Stomach (tissue), 9 donors: Measurements from ENCODE around the gene CD59. TPM values are rescaled to one million over a fixed set of nuclear protein-coding genes. Genes with fewer than 3 reads are reported as not detected.

Experiments
- DNase-seq, 2 donors: peaks; one replicate each; pipeline versions ENCODE4 v3.0.0 to v3.0.0-alpha.2; 2013 to 2019
- H3K27ac ChIP-seq, 5 donors: fragments of 200-600 bp in 4 of 5; sonication (generic) in 4 of 5; one replicate each; pipeline ENCODE4 v1.5.1; 2013 to 2019; ENCODE audit warnings: mild to moderate bottlenecking in 1 of 5, moderate library complexity in 1 of 5
- H3K27me3 ChIP-seq, 3 donors: fragments of 200-600 bp; sonication (generic); one replicate each; pipeline ENCODE4 v1.5.1; 2017 to 2019; ENCODE audit warnings: mixed run types in 1 of 3
- H3K36me3 ChIP-seq, 4 donors: fragments of 200-600 bp; sonication (generic); 1 replicate in 3 of 4; 2 replicates in 1 of 4; pipeline ENCODE4 v1.5.1; 2016 to 2019
- H3K4me1 ChIP-seq, 4 donors: fragments of 200-600 bp; sonication (generic); one replicate each; pipeline ENCODE4 v1.5.1; 2016 to 2019
- H3K4me3 ChIP-seq, 4 donors: fragments of 200-600 bp; sonication (generic) in 3 of 4; one replicate each; pipeline ENCODE4 v1.5.1; 2016 to 2019; ENCODE audit warnings: mild to moderate bottlenecking in 1 of 4
- H3K9me3 ChIP-seq, 4 donors: fragments of 200-600 bp; sonication (generic); one replicate each; pipeline ENCODE4 v1.5.1; 2016 to 2019
- EP300 ChIP-seq: sonication (generic); formaldehyde crosslinking; IDR thresholded peaks from one replicate; pipeline ENCODE4 v1.6.1; 2017; ENCODE audit warnings: antibody characterized with exemption
- POLR2A ChIP-seq, 4 donors: fragments of 450-650 bp; IDR thresholded peaks; one replicate each; pipeline ENCODE4 v1.6.1; 2016; ENCODE audit warnings: antibody characterized with exemption in 4 of 4, control low read depth in 2 of 4, mild to moderate bottlenecking in 1 of 4, moderate library complexity in 1 of 4
- POLR2AphosphoS5 ChIP-seq, 3 donors: sonication (generic); formaldehyde crosslinking; IDR thresholded peaks; one replicate each; pipeline ENCODE4 v1.6.1; 2016; ENCODE audit warnings: antibody characterized with exemption in 3 of 3
- WGBS, 5 donors: extraction: QIAGEN DNeasy Blood & Tissue Kit in 3 of 5; methylation state at CpG; one replicate each; pipeline versions ENCODE4 v1.1.5 to v1.1.7; 2013 to 2018; 5-methylcytosine and 5-hydroxymethylcytosine counted together
- intact Hi-C: fragments of 100-400 bp; cut with DNase I; formaldehyde crosslinking; loops from one replicate; pipeline ENCODE4 v1.15.1; 2023; ENCODE audit warnings: low total_unique reads
- polyA plus RNA-seq, 3 donors: library from polyadenylated mRNA; stranded (reverse); fragments of 200-250 nt; gene quantifications; one replicate each; pipeline ENCODE4 v1.2.3, GENCODE V29; 2013
- total RNA-seq, 5 donors: library from RNA; depleted of rRNA; stranded (reverse); fragments of >200 nt; gene quantifications; one replicate each; pipeline versions ENCODE4 v1.1.0 to v1.2.3, GENCODE V29; 2014 to 2016
- TF ChIP-seq, protein P1 (sequence below), 7 experiments: fragments of 450-650 bp in 4 of 7; fragments of 200-600 bp in 3 of 7; sonication (generic) in 3 of 7; IDR thresholded peaks; one replicate each; pipeline ENCODE4 v1.5.1; 2016 to 2019; ENCODE audit warnings: antibody characterized with exemption in 7 of 7, control low read depth in 2 of 7, mild to moderate bottlenecking in 1 of 7
- donor health status: healthy with polysubstance abuse.
- donor health status: Bipolar disorder and iron deficiency.
- donor health status: healthy.

The CD59 gene
- total and polyA plus RNA-seq, 8 donors = 6.4 to 225 (median 138) TPM

DNA sequence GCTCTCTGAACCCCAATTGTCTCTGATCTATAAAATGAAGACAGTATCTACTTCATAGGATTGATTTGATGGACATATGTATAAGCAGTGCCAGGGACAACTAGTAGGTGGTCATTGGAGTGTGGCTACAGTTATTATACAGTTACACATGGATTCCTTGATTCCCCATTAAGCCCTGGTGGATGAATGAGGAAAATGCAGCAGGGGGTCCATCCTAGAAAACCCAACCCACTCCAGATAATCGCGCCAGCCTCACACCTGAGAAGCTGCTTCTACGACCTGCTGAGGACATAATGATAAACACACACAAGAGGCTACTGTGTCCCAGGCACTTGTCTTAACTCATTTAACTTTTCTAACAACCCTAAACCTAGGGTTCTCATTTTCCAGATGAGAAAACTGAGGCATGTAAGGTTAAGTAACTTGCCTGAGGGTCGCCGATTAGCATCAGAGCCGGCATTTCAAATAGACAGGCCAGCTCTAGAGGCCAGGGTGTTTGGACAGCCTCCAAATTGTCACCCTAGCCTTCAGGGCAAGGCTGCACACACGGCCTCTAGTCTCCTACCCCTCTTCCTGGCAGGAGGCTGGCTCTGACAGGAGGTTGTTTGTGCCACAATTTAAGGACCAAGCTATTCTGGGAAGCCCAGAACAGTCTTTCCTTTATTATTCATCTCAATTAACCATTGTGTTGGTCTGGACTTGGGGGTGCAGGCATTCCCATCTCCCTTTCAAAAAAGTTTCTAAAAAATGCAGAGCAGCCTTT lies 31.8 kb downstream of the CD59 start:
- TF ChIP-seq, protein P1, sequence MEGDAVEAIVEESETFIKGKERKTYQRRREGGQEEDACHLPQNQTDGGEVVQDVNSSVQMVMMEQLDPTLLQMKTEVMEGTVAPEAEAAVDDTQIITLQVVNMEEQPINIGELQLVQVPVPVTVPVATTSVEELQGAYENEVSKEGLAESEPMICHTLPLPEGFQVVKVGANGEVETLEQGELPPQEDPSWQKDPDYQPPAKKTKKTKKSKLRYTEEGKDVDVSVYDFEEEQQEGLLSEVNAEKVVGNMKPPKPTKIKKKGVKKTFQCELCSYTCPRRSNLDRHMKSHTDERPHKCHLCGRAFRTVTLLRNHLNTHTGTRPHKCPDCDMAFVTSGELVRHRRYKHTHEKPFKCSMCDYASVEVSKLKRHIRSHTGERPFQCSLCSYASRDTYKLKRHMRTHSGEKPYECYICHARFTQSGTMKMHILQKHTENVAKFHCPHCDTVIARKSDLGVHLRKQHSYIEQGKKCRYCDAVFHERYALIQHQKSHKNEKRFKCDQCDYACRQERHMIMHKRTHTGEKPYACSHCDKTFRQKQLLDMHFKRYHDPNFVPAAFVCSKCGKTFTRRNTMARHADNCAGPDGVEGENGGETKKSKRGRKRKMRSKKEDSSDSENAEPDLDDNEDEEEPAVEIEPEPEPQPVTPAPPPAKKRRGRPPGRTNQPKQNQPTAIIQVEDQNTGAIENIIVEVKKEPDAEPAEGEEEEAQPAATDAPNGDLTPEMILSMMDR (IDR thresholded peaks at IDR 0.05) = no peak
- no peak for TF ChIP-seq EP300
- TF ChIP-seq POLR2AphosphoS5 (IDR thresholded peaks at IDR 0.05) = no peak
- no peak for TF ChIP-seq POLR2A (IDR thresholded peaks at IDR 0.05)

DNA sequence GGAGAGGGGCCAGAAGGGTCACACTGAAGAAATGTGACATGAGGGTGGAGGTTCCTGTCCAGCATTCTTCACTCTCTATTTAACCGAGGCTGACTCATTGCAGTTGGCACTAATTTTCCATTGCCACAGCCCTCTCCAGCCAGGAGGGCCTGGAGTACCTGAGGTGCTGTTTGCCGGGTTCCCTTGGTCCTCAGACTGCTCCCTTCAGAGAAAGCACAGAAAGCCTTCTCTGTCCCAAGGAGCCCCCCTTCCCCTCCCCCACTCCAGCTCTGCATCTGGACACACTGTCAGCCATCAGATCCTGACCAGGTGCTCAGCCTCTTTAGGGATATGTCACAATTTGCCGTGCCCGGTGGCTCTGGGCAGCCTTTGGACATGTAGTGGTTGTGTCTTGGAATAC lies 32.4 kb downstream of the CD59 start:
- TF ChIP-seq EP300 (no peak), POLR2A (IDR thresholded peaks at IDR 0.05) (no peak), POLR2AphosphoS5 (IDR thresholded peaks at IDR 0.05) (peak in 2 of 3 donors; percentile 44 to 47)
- 55 to 70% (median 60%) methylated on average over 4 of the region's 4 CpGs for WGBS, 5 donors

More for the DNA sequence above, 31.8 kb downstream of the CD59 start:
- peaks cover 12 to 42% (median 33%) of the 10 kb centered on the region in 4 donors for H3K36me3 ChIP-seq
- H3K4me3 ChIP-seq = no peak overlapping the region
- H3K4me1 ChIP-seq = peaks cover 26 to 99% (median 52%) of the 10 kb centered on the region in 4 donors
- H3K9me3 ChIP-seq = no peaks in the 10 kb centered on the region
- intact Hi-C loops = no loop called here
- DNase-seq = no peak
- WGBS, 5 donors = 72 to 85% (median 78%) methylated on average over 7 of the region's 7 CpGs
- H3K27ac ChIP-seq = peak overlapping the region; percentile 44 to 90 (median 87)
- H3K27me3 ChIP-seq = no peaks in the 10 kb centered on the region

DNA sequence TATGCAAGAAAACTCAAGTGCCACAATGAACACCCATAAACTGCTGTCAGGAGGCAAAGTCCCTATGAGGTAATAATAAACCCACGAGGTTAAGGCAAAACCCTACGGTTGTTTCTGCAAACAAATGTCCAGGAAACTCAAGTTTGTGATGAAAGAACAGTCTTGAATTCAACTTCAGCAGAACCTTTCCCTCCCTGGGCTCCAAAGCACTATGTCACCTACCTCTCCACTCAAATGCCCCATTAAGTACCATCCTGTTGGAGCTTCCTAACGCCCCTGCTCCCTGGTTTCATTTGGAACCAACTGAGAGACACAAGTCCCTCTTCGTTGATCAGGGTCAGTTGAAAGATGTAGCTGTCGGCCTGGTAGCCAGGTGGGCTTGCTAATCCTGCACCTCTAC lies 33.0 kb downstream of the CD59 start:
- no peak for DNase-seq
- intact Hi-C loops = no loop called here
- Histone ChIP-seq H3K9me3 (no peaks in the 10 kb centered on the region), H3K36me3 (peaks cover 4 to 30% (median 21%) of the 10 kb centered on the region in 4 donors), H3K27me3 (no peaks in the 10 kb centered on the region), H3K4me1 (peaks cover 30 to 99% (median 51%) of the 10 kb centered on the region in 4 donors), H3K27ac (peak overlapping the region; percentile 53 to 90 (median 87)), H3K4me3 (no peak overlapping the region)
- TF ChIP-seq POLR2A (IDR thresholded peaks at IDR 0.05) (no peak), POLR2AphosphoS5 (IDR thresholded peaks at IDR 0.05) (peak in 1 of 3 donors; percentile 15), EP300 (no peak)
- TF ChIP-seq, protein P1 (IDR thresholded peaks at IDR 0.05) = no peak
- 61 to 70% (median 64%) methylated on average over 5 of the region's 5 CpGs for WGBS, 5 donors

More for the DNA sequence above, 32.4 kb downstream of the CD59 start:
- Histone ChIP-seq H3K36me3 (peaks cover 6 to 35% (median 27%) of the 10 kb centered on the region in 4 donors), H3K27ac (peak overlapping the region; percentile 44 to 90 (median 87)), H3K4me1 (peaks cover 28 to 99% (median 49%) of the 10 kb centered on the region in 4 donors), H3K4me3 (no peak overlapping the region), H3K9me3 (no peaks in the 10 kb centered on the region), H3K27me3 (no peaks in the 10 kb centered on the region)
- intact Hi-C loops = no loop called here
- peak in 1 of 2 donors; percentile 49 for DNase-seq

DNA sequence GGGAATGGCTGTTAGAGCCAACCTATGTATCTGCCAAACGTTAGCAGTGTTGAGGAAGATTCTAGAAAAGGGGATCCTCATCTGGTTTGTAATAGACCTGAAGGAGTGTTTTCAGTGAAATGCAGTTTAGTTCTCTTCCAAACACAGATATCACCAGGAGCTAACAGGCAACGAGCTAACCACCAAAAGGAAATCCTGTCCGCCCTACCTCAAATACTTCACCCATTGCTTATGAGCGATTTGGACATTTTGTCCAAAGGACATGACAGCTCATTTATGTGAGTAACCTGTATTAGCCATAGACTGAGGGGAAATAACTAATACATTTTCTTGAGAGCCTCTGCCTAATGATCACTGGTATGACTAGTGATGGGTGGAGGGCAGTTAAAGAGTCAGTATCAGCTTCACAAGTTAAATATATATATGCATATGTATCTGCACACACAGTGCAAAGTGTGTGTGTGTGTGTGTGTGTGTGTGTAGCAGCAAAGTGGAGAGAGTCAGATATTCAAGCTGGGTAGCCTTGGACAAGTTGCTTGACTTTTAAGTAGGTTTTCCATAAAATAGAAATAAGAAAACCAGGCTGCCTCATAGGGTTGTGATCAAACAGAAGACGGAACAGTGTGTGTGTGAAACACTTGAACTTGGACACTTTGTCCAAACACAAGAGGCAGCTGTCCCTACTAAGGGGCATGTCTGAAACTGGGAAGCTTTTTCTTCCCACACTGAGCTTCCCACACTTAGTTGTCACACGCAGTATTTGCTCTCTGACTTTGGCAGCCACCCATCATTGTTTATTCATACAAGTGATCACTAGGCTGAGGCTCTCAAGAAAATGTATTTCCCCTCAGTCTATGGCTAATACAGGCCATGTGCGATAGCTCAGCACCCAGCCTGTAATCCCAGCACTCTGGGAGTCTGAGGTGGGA lies 34.7 kb downstream of the CD59 start:
- Histone ChIP-seq H3K27me3 (no peaks in the 10 kb centered on the region), H3K4me1 (peaks cover 47 to 98% (median 52%) of the 10 kb centered on the region in 4 donors)

More for the DNA sequence above, 34.7 kb downstream of the CD59 start:
- H3K9me3 ChIP-seq = no peaks in the 10 kb centered on the region
- H3K36me3 ChIP-seq = peaks cover 4 to 13% (median 9%) of the 10 kb centered on the region in 4 donors
- H3K27ac ChIP-seq = peak overlapping the region; percentile 85 to 90 (median 87)
- peak overlapping the region; percentile 49 to 62 (median 58) for H3K4me3 ChIP-seq
- intact Hi-C loops = no loop called here
- DNase-seq = peak; percentile 39 to 87
- TF ChIP-seq, protein P1 (IDR thresholded peaks at IDR 0.05) = no peak
- TF ChIP-seq POLR2AphosphoS5 (IDR thresholded peaks at IDR 0.05) = peak; percentile 10 to 64 (median 43)
- 10 to 17% (median 12%) methylated on average over 7 of the region's 7 CpGs for WGBS, 5 donors
